ENCODE data around the gene LSP1. TPM values are rescaled to one million over a fixed set of nuclear protein-coding genes. Genes with fewer than 3 reads are reported as not detected.

Gene LSP1
- total and polyA plus RNA-seq, 2 of the 4 experiments (the other 2 are of a cell fraction): not detected

GRCh38 chr11:1868636-1869291 is 15.9 kb downstream of the LSP1 start:
- Histone ChIP-seq H3K9me3 (ENCODE audit: control insufficient read depth, insufficient read depth, low read length) (no peaks in the 10 kb centered on the region), H2AFZ (replicated peaks; ENCODE audit: low read length, poor library complexity) (no peak overlapping the region), H3K4me3 (ENCODE audit: insufficient read depth, low read depth, low read length) (no peak overlapping the region), H3K27me3 (ENCODE audit: control insufficient read depth, insufficient read depth, low read length) (peaks cover 22% of the 10 kb centered on the region; the same call in 1 of the 2 replicates), H3K4me2 (ENCODE audit: low read depth, low read length) (no peak overlapping the region), H3K27ac (ENCODE audit: insufficient read depth, low read length) (no peak overlapping the region), H3K18ac (ENCODE audit: low read depth, low read length) (no peak overlapping the region), H3K4me1 (ENCODE audit: control insufficient read depth, insufficient read depth, low read length) (peaks cover 9% of the 10 kb centered on the region), H2BK20ac (ENCODE audit: low read depth, low read length) (no peak overlapping the region), H2AK9ac (replicated peaks; ENCODE audit: low read depth, low read length, poor library complexity) (no peak overlapping the region), H4K8ac (ENCODE audit: low read depth in 2 of 2, low read length in 2 of 2) (no peak overlapping the region), H3K14ac (replicated peaks; ENCODE audit: low read depth, low read length) (no peak overlapping the region), H4K5ac (ENCODE audit: low read depth, low read length) (no peak overlapping the region), H3K9me1 (ENCODE audit: insufficient read depth, low read length) (no peaks in the 10 kb centered on the region; the same call in 1 of the 2 replicates), H2BK5ac (ENCODE audit: low read depth, low read length, poor library complexity, severe bottlenecking) (no peak overlapping the region), H3K79me1 (ENCODE audit: low read depth in 1 of 2, low read length in 2 of 2) (no peaks in the 10 kb centered on the region), H3K36me3 (ENCODE audit: control insufficient read depth, insufficient read depth, low read length) (no peaks in the 10 kb centered on the region), H3K56ac (ENCODE audit: extremely low read depth, insufficient read depth, low read length) (no peak overlapping the region), H3K23ac (ENCODE audit: low read depth, low read length) (no peak overlapping the region), H2AK5ac (ENCODE audit: low read depth, low read length) (no peak overlapping the region), H3K4ac (ENCODE audit: low read depth, low read length) (no peak overlapping the region), H4K91ac (ENCODE audit: insufficient read depth, low read depth, low read length) (no peak overlapping the region), H2BK15ac (ENCODE audit: low read depth, low read length) (no peak overlapping the region), H2BK120ac (ENCODE audit: low read depth, low read length) (no peak overlapping the region), H4K20me1 (ENCODE audit: insufficient read depth, low read length) (no peaks in the 10 kb centered on the region), H3K9ac (ENCODE audit: low read depth, low read length) (no peak overlapping the region)
- in situ Hi-C loops (cut with MboI; ENCODE audit: low sequenced_read_pairs) (no loop called here), dilution Hi-C loops (cut with HindIII; ENCODE audit: low sequenced_read_pairs, unreplicated experiment) (no loop called here), intact Hi-C loops (cut with micrococcal nuclease) (no loop called here)
- ChIA-PET POLR2A (ENCODE audit: unreplicated experiment) (no interaction called here), CTCF (no interaction called here)
- WGBS, 2 experiments (ENCODE audit: extremely low coverage in 2 of 2, insufficient read length in 1 of 2): 60% methylated on average over 1 of the region's 25 CpGs; no CpG with 5 or more reads in 1 of the 2 experiments
- no TSS peak for BruUV-seq (replicated peaks)
- ATAC-seq (ENCODE audit: low read depth) (no peak), DNase-seq (no peak)
- TF ChIP-seq CHD1 (IDR thresholded peaks at IDR 0.05; ENCODE audit: low read depth, low read length) (no peak), POLR2A (IDR thresholded peaks at IDR 0.05; ENCODE audit: low read depth, low read length) (no peak), BHLHE40 (IDR thresholded peaks at IDR 0.05; ENCODE audit: low read depth, low read length) (no peak), RAD21 (IDR thresholded peaks at IDR 0.05; ENCODE audit: low read length) (no peak), MXI1 (IDR thresholded peaks at IDR 0.05; ENCODE audit: borderline replicate concordance, low read depth, low read length) (no peak), FOS (IDR thresholded peaks at IDR 0.05; ENCODE audit: low read depth, low read length) (no peak), CEBPB (IDR thresholded peaks at IDR 0.05; ENCODE audit: low read depth, low read length) (no peak), MAFK (IDR thresholded peaks at IDR 0.05; ENCODE audit: low read depth, low read length) (no peak), RFX5 (IDR thresholded peaks at IDR 0.05; ENCODE audit: low read depth, low read length) (no peak), NFE2L2 (IDR thresholded peaks at IDR 0.05; ENCODE audit: low read depth, low read length) (no peak), MAZ (IDR thresholded peaks at IDR 0.05; ENCODE audit: borderline replicate concordance, low read depth, low read length) (no peak), SMC3 (IDR thresholded peaks at IDR 0.05; ENCODE audit: low read depth, low read length) (no peak)
- TF ChIP-seq, protein P1, sequence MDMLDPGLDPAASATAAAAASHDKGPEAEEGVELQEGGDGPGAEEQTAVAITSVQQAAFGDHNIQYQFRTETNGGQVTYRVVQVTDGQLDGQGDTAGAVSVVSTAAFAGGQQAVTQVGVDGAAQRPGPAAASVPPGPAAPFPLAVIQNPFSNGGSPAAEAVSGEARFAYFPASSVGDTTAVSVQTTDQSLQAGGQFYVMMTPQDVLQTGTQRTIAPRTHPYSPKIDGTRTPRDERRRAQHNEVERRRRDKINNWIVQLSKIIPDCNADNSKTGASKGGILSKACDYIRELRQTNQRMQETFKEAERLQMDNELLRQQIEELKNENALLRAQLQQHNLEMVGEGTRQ (IDR thresholded peaks at IDR 0.05; ENCODE audit: low read depth, low read length): no peak
